Activated CD4-positive, alpha-beta T cell treated with anti-CD3 and anti-CD28 coated beads for 36 hours (primary cell): ENCODE data around the gene DUSP1. TPM values are rescaled to one million over a fixed set of nuclear protein-coding genes. Genes with fewer than 3 reads are reported as not detected.
"Not testable (repeated sequence)": the region's sequence is repeated elsewhere in the genome, so short reads cannot be mapped to it uniquely, and the experiment has no call there.

Experiments used
- ATAC-seq: fragments of 200-7000 bp; cut with Tn5 transposase; one replicate; pipeline ENCODE4 v1.10.0; 2021; ENCODE audit warnings: mild to moderate bottlenecking, moderate library complexity
- CTCF ChIA-PET: fragments of 350-600 bp; sonication (Branson Sonifier 250); formaldehyde crosslinking; loops from one replicate; lab custom pipeline; 2021; ENCODE audit warnings: antibody characterized with exemption; lab: Charles Lee
- POLR2A ChIA-PET: fragments of 350-600 bp; sonication (Branson Sonifier 250); formaldehyde crosslinking; loops from one replicate; lab custom pipeline; 2021; ENCODE audit warnings: antibody characterized with exemption, inconsistent platforms; lab: Charles Lee
- DNase-seq: peaks from one replicate; pipeline ENCODE4 v3.0.0-alpha.2; 2020
- H3K27ac Mint-ChIP-seq: one replicate; pipeline ENCODE4 v1.8.0; 2021; ENCODE audit warnings: mixed read lengths
- H3K27me3 Mint-ChIP-seq: one replicate; pipeline ENCODE4 v1.8.0; 2021; ENCODE audit warnings: mixed read lengths
- H3K36me3 Mint-ChIP-seq: one replicate; pipeline ENCODE4 v1.8.0; 2021; ENCODE audit warnings: low read depth, mixed read lengths
- H3K4me1 Mint-ChIP-seq: one replicate; pipeline ENCODE4 v1.8.0; 2021; ENCODE audit warnings: mixed read lengths
- H3K4me3 Mint-ChIP-seq: one replicate; pipeline ENCODE4 v1.8.0; 2021; ENCODE audit warnings: mild to moderate bottlenecking, moderate library complexity, mixed read lengths
- H3K9me3 Mint-ChIP-seq: one replicate; pipeline ENCODE4 v1.8.0; 2021; ENCODE audit warnings: low read depth, mixed read lengths
- intact Hi-C, 2 experiments: fragments of 100-400 bp; cut with DNase I in 1 of 2; cut with micrococcal nuclease in 1 of 2; formaldehyde crosslinking; loops; one replicate each; pipeline versions ENCODE4 v1.14.2 to v1.15.1; 2022 to 2024; cut with DNase I, micrococcal nuclease
- total RNA-seq, 2 experiments: library from RNA; stranded (reverse); gene quantifications; one replicate each; pipeline ENCODE4 v1.2.3, GENCODE V29; 2021

Gene DUSP1
- total RNA-seq, 2 experiments from 2014 or later = 6.7 to 7.4 TPM

- not testable (repeated sequence) for ATAC-seq, H3K36me3 Mint-ChIP-seq
- POLR2A ChIA-PET = interaction anchor here (0.6 kb wide), 1 partner anchor 151 kb away, joined by 8 read pairs; no protein-coding TSS in a partner anchor
These were observed 16.5 kb upstream of the DUSP1 start for GRCh38 chr5:172787538-172787937.

GRCh38 chr5:172786736-172787462 is 15.9 kb upstream of the DUSP1 start:
- H3K27me3 Mint-ChIP-seq = no peaks in the 10 kb centered on the region
- intact Hi-C loops = no loop called here

More at GRCh38 chr5:172787538-172787937, 16.5 kb upstream of the DUSP1 start:
- H3K4me3 Mint-ChIP-seq, H3K27ac Mint-ChIP-seq, DNase-seq, H3K4me1 Mint-ChIP-seq, H3K9me3 Mint-ChIP-seq, intact Hi-C loops, CTCF ChIA-PET, H3K27me3 Mint-ChIP-seq: not testable (repeated sequence)

GRCh38 chr5:172785429-172786088 is 14.6 kb upstream of the DUSP1 start:
- H3K27ac Mint-ChIP-seq = no peak overlapping the region
- POLR2A ChIA-PET = no interaction called here
- peaks cover 14% of the 10 kb centered on the region for H3K4me1 Mint-ChIP-seq
- CTCF ChIA-PET = no interaction called here
- no peaks in the 10 kb centered on the region for H3K36me3 Mint-ChIP-seq
- intact Hi-C loops = no loop called here
- DNase-seq (no peak), ATAC-seq (no peak)
- H3K27me3 Mint-ChIP-seq = no peaks in the 10 kb centered on the region
- H3K9me3 Mint-ChIP-seq = no peaks in the 10 kb centered on the region
- no peak overlapping the region for H3K4me3 Mint-ChIP-seq

More at GRCh38 chr5:172786736-172787462, 15.9 kb upstream of the DUSP1 start:
- CTCF ChIA-PET = no interaction called here
- Mint-ChIP-seq H3K4me3 (no peak overlapping the region), H3K27ac (no peak overlapping the region), H3K36me3 (no peaks in the 10 kb centered on the region), H3K4me1 (peaks cover 9% of the 10 kb centered on the region), H3K9me3 (no peaks in the 10 kb centered on the region)
- DNase-seq (no peak), ATAC-seq (no peak)
- POLR2A ChIA-PET = interaction anchor here (0.6 kb wide), 1 partner anchor 151 kb away, joined by 8 read pairs; no protein-coding TSS in a partner anchor

- DNase-seq, H3K9me3 Mint-ChIP-seq, ATAC-seq, H3K36me3 Mint-ChIP-seq, intact Hi-C loops, H3K27me3 Mint-ChIP-seq, H3K27ac Mint-ChIP-seq, H3K4me3 Mint-ChIP-seq: not testable (repeated sequence)
- peaks cover 14% of the 10 kb centered on the region for H3K4me1 Mint-ChIP-seq
- CTCF ChIA-PET = interaction anchor here (0.6 to 1.0 kb wide), 3 partner anchors 13 to 410 kb away, joined by 3 to 4 read pairs (median 3); no protein-coding TSS in a partner anchor
- POLR2A ChIA-PET = interaction anchor here (0.6 kb wide), 1 partner anchor 145 kb away, joined by 3 read pairs; no protein-coding TSS in a partner anchor
These were observed 13.2 kb upstream of the DUSP1 start for GRCh38 chr5:172784162-172784561.

GRCh38 chr5:172783319-172783718 is 12.3 kb upstream of the DUSP1 start:
- H3K4me3 Mint-ChIP-seq, H3K27me3 Mint-ChIP-seq, H3K9me3 Mint-ChIP-seq, H3K36me3 Mint-ChIP-seq, H3K27ac Mint-ChIP-seq, ATAC-seq, DNase-seq, intact Hi-C loops: not testable (repeated sequence)
- CTCF ChIA-PET = interaction anchor here (0.6 to 1.0 kb wide), 3 partner anchors 14 to 92 kb away, joined by 3 to 4 read pairs (median 3); no protein-coding TSS in a partner anchor
- peaks cover 19% of the 10 kb centered on the region for H3K4me1 Mint-ChIP-seq
- POLR2A ChIA-PET = interaction anchor here (0.5 kb wide), 1 partner anchor 13 kb away, joined by 3 read pairs; no protein-coding TSS in a partner anchor

- H3K36me3 Mint-ChIP-seq = no peaks in the 10 kb centered on the region
- H3K9me3 Mint-ChIP-seq = no peaks in the 10 kb centered on the region
- peaks cover 28% of the 10 kb centered on the region for H3K4me1 Mint-ChIP-seq
- no peak for DNase-seq
- no peaks in the 10 kb centered on the region for H3K27me3 Mint-ChIP-seq
- peak; percentile 28 for ATAC-seq
- no peak overlapping the region for H3K27ac Mint-ChIP-seq
- POLR2A ChIA-PET = interaction anchor here (0.5 to 1.1 kb wide), 4 partner anchors 8 to 12 kb away, joined by 3 to 4 read pairs (median 4); no protein-coding TSS in a partner anchor
- intact Hi-C loops = no loop called here
- H3K4me3 Mint-ChIP-seq = no peak overlapping the region
- CTCF ChIA-PET = interaction anchor here (1.0 kb wide), 1 partner anchor 68 kb away, joined by 3 read pairs; no protein-coding TSS in a partner anchor
These were observed 11.4 kb upstream of the DUSP1 start for GRCh38 chr5:172782169-172783039.

GRCh38 chr5:172779691-172780341 is 8.8 kb upstream of the DUSP1 start:
- intact Hi-C loops = loop anchor here in 1 of 2 experiments (10.0 kb wide), 2 partner anchors 665 to 1105 kb away; partner anchors contain the start of gene CPEB4
- no peak overlapping the region for H3K27ac Mint-ChIP-seq
- DNase-seq = no peak

GRCh38 chr5:172777881-172778814 is 7.2 kb upstream of the DUSP1 start:
- peak overlapping the region; percentile 40 for H3K4me3 Mint-ChIP-seq
- H3K9me3 Mint-ChIP-seq = no peaks in the 10 kb centered on the region
- intact Hi-C loops = loop anchor here (1.0 to 10.0 kb wide), 4 partner anchors 13 to 1107 kb away; partner anchors contain the start of gene CPEB4 (in 1 of the 2)
- H3K4me1 Mint-ChIP-seq = peaks cover 59% of the 10 kb centered on the region
- DNase-seq (peak; percentile 36), ATAC-seq (peak; percentile 45)
- H3K27me3 Mint-ChIP-seq = no peaks in the 10 kb centered on the region
- ChIA-PET POLR2A (interaction anchor here (0.5 to 1.2 kb wide), 5 partner anchors 13 to 67 kb away, joined by 3 to 7 read pairs (median 3); no protein-coding TSS in a partner anchor), CTCF (interaction anchor here (1.0 to 1.3 kb wide), 5 partner anchors 13 to 155 kb away, joined by 3 to 6 read pairs (median 4); no protein-coding TSS in a partner anchor)
- no peaks in the 10 kb centered on the region for H3K36me3 Mint-ChIP-seq
- peak overlapping the region; percentile 92 for H3K27ac Mint-ChIP-seq

More at GRCh38 chr5:172779691-172780341, 8.8 kb upstream of the DUSP1 start:
- ATAC-seq = no peak
- ChIA-PET POLR2A (no interaction called here), CTCF (interaction anchor here (0.6 to 1.0 kb wide), 3 partner anchors 9 to 65 kb away, joined by 3 to 5 read pairs (median 4); no protein-coding TSS in a partner anchor)
- Mint-ChIP-seq H3K36me3 (no peaks in the 10 kb centered on the region), H3K4me1 (peaks cover 43% of the 10 kb centered on the region), H3K9me3 (no peaks in the 10 kb centered on the region), H3K27me3 (no peaks in the 10 kb centered on the region), H3K4me3 (no peak overlapping the region)

GRCh38 chr5:172776235-172776594 is 5.2 kb upstream of the DUSP1 start:
- ChIA-PET CTCF (interaction anchor here (0.7 to 1.1 kb wide), 4 partner anchors 22 to 61 kb away, joined by 3 to 6 read pairs (median 4); no protein-coding TSS in a partner anchor), POLR2A (interaction anchor here (0.5 kb wide), 1 partner anchor 25 kb away, joined by 5 read pairs; no protein-coding TSS in a partner anchor)
- intact Hi-C loops = loop anchor here in 1 of 2 experiments (10.0 kb wide), 2 partner anchors 661 to 1109 kb away; partner anchors contain the start of gene CPEB4
- ATAC-seq (no peak), DNase-seq (no peak)
- H3K27ac Mint-ChIP-seq = no peak overlapping the region
- no peaks in the 10 kb centered on the region for H3K9me3 Mint-ChIP-seq
- no peaks in the 10 kb centered on the region for H3K27me3 Mint-ChIP-seq
- peaks cover 59% of the 10 kb centered on the region for H3K4me1 Mint-ChIP-seq
- H3K36me3 Mint-ChIP-seq = no peaks in the 10 kb centered on the region
- H3K4me3 Mint-ChIP-seq = no peak overlapping the region
